Ishikawa (cell line): ENCODE results near the gene TRIM33.

ENCODE experiments used
- CEBPB ChIP-seq: IDR thresholded peaks from 2 replicates; pipeline ENCODE4 v1.6.1; 2012
- CREB1 ChIP-seq: IDR thresholded peaks from 2 replicates; pipeline ENCODE4 v1.6.1; 2012; ENCODE audit warnings: low read depth
- EGR1 ChIP-seq: IDR thresholded peaks from 2 replicates; pipeline ENCODE4 v1.6.1; 2012
- EP300 ChIP-seq: IDR thresholded peaks from 2 replicates; pipeline ENCODE4 v1.6.1; 2012; ENCODE audit warnings: borderline replicate concordance
- FOXM1 ChIP-seq: IDR thresholded peaks from 2 replicates; pipeline ENCODE4 v1.6.1; 2012; ENCODE audit warnings: low read depth, borderline replicate concordance
- NFIC ChIP-seq: IDR thresholded peaks from 2 replicates; pipeline ENCODE4 v1.6.1; 2012
- RAD21 ChIP-seq: IDR thresholded peaks from 2 replicates; pipeline ENCODE4 v1.6.1; 2012; ENCODE audit warnings: low read depth
- TAF1 ChIP-seq: IDR thresholded peaks from 2 replicates; pipeline ENCODE4 v1.6.1; 2012; ENCODE audit warnings: low read depth, mild to moderate bottlenecking
- TCF12 ChIP-seq: IDR thresholded peaks from 2 replicates; pipeline ENCODE4 v1.6.1; 2012; ENCODE audit warnings: low read depth
- TEAD4 ChIP-seq: IDR thresholded peaks from 2 replicates; pipeline ENCODE4 v1.6.1; 2012
- USF1 ChIP-seq: IDR thresholded peaks from 2 replicates; pipeline ENCODE4 v1.6.1; 2012
- YY1 ChIP-seq: IDR thresholded peaks from 2 replicates; pipeline ENCODE4 v1.6.1; 2012; ENCODE audit warnings: low read depth
- ZBTB7A ChIP-seq: IDR thresholded peaks from 2 replicates; pipeline ENCODE4 v1.6.1; 2012; ENCODE audit warnings: low read depth
- TF ChIP-seq, protein P1 (sequence below): IDR thresholded peaks from 2 replicates; pipeline ENCODE4 v1.6.1; 2012; ENCODE audit warnings: low read depth, mild to moderate bottlenecking
- TF ChIP-seq, protein P2 (sequence below): IDR thresholded peaks from 2 replicates; pipeline ENCODE4 v1.6.1; 2012

The TRIM33 gene

GRCh38 chr1:114472408-114472807, 38.6 kb downstream of the TRIM33 start:
- no peak for TF ChIP-seq CEBPB
- no peak for TF ChIP-seq ZBTB7A
- TF ChIP-seq, protein P1, sequence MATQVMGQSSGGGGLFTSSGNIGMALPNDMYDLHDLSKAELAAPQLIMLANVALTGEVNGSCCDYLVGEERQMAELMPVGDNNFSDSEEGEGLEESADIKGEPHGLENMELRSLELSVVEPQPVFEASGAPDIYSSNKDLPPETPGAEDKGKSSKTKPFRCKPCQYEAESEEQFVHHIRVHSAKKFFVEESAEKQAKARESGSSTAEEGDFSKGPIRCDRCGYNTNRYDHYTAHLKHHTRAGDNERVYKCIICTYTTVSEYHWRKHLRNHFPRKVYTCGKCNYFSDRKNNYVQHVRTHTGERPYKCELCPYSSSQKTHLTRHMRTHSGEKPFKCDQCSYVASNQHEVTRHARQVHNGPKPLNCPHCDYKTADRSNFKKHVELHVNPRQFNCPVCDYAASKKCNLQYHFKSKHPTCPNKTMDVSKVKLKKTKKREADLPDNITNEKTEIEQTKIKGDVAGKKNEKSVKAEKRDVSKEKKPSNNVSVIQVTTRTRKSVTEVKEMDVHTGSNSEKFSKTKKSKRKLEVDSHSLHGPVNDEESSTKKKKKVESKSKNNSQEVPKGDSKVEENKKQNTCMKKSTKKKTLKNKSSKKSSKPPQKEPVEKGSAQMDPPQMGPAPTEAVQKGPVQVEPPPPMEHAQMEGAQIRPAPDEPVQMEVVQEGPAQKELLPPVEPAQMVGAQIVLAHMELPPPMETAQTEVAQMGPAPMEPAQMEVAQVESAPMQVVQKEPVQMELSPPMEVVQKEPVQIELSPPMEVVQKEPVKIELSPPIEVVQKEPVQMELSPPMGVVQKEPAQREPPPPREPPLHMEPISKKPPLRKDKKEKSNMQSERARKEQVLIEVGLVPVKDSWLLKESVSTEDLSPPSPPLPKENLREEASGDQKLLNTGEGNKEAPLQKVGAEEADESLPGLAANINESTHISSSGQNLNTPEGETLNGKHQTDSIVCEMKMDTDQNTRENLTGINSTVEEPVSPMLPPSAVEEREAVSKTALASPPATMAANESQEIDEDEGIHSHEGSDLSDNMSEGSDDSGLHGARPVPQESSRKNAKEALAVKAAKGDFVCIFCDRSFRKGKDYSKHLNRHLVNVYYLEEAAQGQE = no peak
- no peak for TF ChIP-seq RAD21
- TF ChIP-seq, protein P2, sequence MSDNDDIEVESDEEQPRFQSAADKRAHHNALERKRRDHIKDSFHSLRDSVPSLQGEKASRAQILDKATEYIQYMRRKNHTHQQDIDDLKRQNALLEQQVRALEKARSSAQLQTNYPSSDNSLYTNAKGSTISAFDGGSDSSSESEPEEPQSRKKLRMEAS = no peak
- TF ChIP-seq EGR1 = no peak
- no peak for TF ChIP-seq USF1
- no peak for TF ChIP-seq TEAD4
- no peak for TF ChIP-seq TAF1
- no peak for TF ChIP-seq YY1
- no peak for TF ChIP-seq EP300
- no peak for TF ChIP-seq TCF12
- no peak for TF ChIP-seq FOXM1
- no peak for TF ChIP-seq CREB1
- TF ChIP-seq NFIC = no peak

DNA sequence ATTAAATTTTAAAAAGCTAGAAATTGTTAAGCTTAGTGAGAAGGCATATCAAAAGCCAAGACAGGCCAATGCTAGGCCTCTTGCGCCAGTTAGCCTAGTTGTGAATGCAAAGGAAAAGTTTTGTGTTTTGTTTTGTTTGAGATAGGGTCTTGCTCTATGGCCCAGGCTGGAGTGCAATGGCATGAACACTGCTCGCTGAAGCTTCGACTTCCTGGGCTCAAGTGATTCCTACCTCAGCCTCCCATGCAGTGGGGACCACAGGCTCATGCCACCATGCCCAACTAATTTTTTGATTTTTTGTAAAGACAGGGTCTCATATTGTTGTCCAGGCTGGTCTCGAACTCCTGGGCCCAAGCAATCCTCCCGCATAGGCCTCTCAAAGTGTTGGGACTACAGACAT, 40.3 kb downstream of the TRIM33 start:
- TF ChIP-seq ZBTB7A (no peak), EP300 (no peak), USF1 (no peak), TEAD4 (no peak), TAF1 (no peak), YY1 (no peak), CEBPB (no peak), RAD21 (no peak), TCF12 (no peak), EGR1 (no peak), CREB1 (no peak)
- TF ChIP-seq, protein P1 = no peak

DNA sequence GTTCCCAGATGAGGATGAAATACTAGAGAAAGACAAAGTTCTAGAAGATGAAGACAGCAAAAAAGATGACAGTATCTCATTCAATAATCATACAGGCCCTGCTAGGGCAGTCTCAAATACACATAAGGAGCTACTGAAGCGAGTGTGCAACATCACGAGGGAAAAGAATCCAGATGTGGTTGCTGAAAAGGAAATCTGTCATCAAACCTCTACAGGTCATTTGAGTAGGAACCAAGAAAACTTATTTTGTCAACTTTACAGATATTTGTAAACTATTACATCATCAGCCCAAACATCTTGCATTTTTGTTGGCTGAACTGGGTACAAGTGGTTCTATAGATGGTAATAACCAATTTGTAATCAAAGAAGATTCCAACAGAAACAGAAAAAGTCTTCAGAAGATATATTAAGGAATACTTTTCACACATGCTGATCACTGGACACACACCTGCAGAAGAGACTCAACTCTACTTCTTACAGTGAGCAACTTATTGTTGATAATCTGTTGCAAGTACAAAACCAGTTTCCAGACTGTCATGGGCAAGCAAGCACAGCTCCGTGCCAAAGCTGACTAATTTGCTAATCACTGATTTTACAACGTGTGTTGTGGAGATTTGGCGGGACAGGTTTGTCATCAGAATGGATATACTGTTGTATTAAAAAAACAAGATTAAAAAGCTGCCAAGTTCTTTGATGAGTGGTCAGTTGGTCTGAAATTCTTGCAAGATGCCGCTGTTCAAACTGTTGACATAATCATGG, 42.1 kb downstream of the TRIM33 start:
- peak; percentile 41 for TF ChIP-seq NFIC
- no peak for TF ChIP-seq YY1

DNA sequence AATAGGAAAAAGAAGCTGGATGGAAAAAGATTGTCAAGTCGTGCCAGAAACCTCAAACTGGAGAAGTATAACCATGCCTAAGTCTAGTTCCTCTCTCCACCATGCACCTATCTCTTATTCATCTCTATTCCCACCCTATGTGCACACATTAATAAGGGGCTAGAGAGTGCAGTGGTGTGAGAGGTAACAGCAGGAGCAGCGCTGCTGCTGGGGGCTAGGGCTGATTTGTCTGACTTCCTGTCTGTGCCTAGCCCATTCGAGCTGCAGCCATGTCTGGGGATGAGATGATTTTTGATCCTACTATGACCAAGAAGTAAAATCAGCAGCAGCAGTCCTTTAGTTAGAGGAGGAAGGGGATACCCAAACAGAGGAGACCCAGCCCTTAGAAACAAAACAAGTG, 43.0 kb downstream of the TRIM33 start:
- TF ChIP-seq USF1 = no peak
- no peak for TF ChIP-seq EGR1
- TF ChIP-seq, protein P2 = no peak
- TF ChIP-seq ZBTB7A = no peak
- no peak for TF ChIP-seq CEBPB
- no peak for TF ChIP-seq TEAD4
- no peak for TF ChIP-seq CREB1
- no peak for TF ChIP-seq NFIC
- TF ChIP-seq, protein P1 = no peak
- TF ChIP-seq TAF1 = no peak
- no peak for TF ChIP-seq FOXM1
- TF ChIP-seq YY1 = no peak
- TF ChIP-seq RAD21 = no peak
- TF ChIP-seq TCF12 = no peak
- no peak for TF ChIP-seq EP300
